NCI-H1092 treated with DMSO at 0.1 percent for 48 hours (cell line): Measurements from ENCODE around the gene ZFYVE28.
A peak's percentile ranks its signal among the peaks of the same experiment; 100 is the strongest.

Experiments
- DNase-seq: peaks from one replicate; lab custom pipeline; 2025; lab: John Stamatoyannopoulos, UW

ZFYVE28 gene

DNA sequence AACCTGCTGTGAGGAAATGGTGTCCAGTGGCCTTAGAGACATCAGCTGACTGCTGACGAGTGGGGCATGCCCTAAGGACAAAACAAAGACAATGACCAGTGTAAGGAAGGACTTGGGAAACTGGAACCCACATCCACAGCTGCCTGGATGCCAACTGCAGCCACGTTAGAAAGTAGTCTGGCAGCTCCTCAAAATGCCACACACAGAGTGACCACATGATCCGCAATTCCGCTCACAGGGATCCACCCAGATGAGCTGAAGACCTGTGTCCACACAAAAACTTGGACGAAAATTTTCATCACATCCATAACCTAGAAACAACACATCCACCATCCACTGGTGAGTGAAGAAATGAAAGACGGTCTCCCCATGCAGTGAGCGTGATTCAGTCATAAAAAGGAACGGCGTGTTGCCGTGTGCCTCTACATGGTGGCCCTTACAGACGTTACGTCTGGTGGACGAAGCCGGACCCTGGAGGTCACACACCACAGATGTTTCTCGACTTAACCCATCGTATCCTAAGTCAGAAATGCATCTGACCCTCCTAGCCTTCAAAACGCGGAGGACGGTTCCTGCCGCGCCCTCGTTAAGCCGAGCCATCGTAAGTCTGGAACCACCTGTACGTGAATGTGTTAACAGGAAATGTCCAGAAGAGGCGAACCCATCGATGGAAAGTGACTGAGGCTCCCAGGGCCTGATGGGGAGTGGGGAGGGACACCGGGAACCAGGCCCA, 115.9 kb downstream of the ZFYVE28 start:
- DNase-seq, result no peak

GRCh38 chr4:2301806-2302205, 116.6 kb downstream of the ZFYVE28 start:
- no peak for DNase-seq

DNA sequence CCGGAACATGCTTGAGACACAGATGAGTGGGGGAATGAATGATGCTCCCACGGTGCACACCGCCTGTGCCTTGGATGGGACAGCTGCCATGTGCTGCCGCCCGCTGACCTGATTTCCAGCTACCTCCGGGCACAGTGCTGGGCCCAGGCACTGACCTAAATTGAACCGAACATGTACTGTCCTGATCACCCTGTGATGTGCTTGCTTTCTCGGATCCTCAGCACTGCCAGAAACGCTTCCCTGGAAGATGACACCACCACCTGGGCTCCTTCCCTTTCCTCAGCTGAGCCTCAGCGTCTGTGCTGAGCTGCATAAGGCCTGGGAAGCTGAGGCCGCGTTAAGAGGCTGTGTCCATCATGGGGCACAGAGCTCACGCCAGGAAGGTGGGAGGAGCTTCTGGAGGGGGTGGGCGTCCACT, 117.2 kb downstream of the ZFYVE28 start:
- no peak for DNase-seq

GRCh38 chr4:2300431-2301224, 117.8 kb downstream of the ZFYVE28 start:
- DNase-seq, result no peak

- no peak for DNase-seq
Observed at GRCh38 chr4:2299794-2300193, 118.7 kb downstream of the ZFYVE28 start.

- DNase-seq, result no peak
Observed at GRCh38 chr4:2298532-2298991, 119.9 kb downstream of the ZFYVE28 start.

DNA sequence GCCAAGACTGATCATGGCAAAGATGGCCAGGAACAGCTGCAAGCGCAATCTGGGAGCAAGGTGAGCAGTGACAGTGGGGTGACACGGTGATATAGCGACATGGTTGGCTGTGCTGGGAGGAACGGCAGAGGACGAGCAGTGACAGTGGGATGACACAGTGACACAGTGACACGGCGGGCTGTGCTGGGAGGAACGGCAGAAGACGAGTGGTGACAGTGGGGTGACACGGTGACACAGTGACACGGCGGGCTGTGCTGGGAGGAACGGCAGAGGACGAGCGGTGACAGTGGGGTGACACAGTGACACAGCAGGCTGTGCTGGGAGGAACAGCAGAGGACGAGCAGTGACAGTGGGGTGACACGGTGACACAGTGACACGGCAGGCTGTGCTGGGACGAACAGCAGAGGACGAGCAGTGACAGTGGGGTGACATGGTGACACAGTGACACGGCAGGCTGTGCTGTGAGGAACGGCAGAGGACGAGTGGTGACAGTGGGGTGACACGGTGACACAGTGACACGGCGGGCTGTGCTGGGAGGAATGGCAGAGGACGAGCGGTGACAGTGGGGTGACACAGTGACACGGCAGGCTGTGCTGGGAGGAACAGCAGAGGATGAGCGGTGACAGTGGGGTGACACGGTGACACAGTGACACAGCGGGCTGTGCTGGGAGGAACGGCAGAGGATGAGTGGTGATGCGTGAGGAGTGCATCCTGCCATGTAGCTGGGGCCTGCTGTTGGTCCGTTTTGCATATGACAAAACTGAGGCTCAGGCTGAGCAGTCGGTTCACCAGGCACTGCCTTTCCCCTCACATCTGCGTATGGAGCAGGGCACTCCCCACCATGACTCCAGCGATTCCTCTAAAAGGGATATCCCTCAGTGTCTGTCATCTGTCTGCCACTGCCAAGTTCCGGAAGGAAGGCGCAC, 120.6 kb downstream of the ZFYVE28 start:
- DNase-seq, result no peak

DNA sequence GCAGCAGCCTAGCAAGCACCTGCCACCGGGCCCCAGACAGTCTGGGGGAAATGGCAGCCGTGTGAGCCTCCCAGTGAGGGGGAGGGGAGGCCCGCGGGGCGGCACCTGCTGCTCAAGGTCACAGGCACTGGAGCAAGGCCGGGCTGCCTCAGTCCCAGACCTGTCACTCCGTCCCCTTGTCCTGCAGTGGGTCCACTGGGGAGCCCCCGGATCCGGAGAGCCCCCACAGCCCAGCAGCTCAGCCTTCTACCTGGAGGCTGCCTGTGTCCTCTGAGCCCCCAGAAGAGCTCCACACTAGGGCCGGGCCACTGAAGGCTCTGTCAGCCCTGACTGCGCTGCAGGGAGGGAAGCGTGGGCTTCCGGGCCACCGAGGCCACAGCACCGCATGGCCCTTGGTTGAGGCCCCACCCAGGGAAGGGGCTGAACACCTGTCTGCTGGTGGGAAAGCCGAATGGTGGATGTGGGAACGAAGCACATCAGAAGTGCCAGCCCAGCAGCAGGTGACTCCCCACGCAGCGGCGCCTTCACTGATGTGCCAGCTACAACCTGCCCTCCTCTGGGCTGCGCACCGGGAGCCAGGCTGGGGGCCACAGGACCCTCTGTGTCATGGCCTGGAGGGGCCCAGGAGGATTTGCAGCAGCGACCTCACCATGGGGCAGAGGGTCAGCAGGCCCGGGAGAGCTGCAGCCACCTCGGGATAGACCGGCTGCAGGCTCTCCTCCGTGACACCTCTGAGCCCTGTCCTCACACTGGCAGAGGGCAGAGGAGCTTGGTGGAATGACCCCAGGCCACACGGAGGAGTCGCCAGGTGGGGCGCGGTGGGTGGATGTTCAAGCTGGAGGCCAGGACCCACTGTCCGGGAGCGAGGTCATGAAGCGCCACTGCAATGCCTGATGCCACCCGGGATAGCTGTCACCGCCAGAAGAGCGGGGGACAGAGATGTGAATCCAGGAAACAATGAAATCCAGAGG, 121.5 kb downstream of the ZFYVE28 start:
- peak; percentile 37 for DNase-seq

GRCh38 chr4:2295900-2296442, 122.5 kb downstream of the ZFYVE28 start:
- DNase-seq, result no peak

- no peak for DNase-seq
Observed at GRCh38 chr4:2295500-2295899, 122.9 kb downstream of the ZFYVE28 start.

GRCh38 chr4:2292646-2293108, 125.8 kb downstream of the ZFYVE28 start:
- DNase-seq, result no peak

- DNase-seq, result no peak
Observed at GRCh38 chr4:2291705-2292645, 126.5 kb downstream of the ZFYVE28 start.

- DNase-seq, result no peak
Observed at GRCh38 chr4:2290974-2291704, 127.3 kb downstream of the ZFYVE28 start.

DNA sequence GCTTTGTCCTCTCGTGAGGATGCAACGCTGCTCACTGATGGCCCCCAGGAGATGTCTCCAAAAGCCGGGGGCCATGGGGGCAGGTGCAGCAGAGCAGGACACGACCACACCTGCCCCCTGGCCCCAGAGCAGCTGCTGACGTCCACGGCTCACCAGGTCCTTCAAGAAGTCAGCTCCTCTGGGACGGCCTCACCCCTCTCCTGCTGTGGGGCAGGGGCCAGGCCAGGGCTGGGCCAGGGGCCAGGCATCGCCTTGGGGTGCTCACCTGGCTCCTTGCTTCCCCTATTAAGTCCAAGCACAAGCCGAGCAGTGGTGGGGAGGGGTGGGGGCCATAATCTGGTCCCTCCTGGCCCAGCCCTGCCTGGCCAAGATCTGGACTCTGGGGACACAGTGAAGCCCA, 128.0 kb downstream of the ZFYVE28 start:
- DNase-seq, result no peak

DNA sequence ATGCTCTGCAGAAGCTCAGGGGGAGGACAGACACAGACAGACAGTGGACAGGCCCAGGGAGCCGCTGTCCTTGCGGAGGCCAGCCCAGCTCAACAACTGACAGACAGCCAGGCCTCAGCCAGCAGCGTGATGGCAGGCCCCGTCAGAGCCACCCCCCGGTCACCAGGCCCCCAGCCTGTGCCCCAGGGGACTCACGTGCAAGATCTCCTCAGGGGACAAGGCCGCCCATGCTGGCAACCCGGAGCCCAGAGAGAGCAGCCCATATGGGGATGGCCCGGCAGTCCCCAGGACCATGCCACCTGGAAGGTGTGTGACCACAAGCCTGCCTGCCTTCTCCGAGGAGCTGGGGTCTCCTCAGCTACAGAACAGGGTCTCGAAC, 128.5 kb downstream of the ZFYVE28 start:
- DNase-seq, result no peak

DNA sequence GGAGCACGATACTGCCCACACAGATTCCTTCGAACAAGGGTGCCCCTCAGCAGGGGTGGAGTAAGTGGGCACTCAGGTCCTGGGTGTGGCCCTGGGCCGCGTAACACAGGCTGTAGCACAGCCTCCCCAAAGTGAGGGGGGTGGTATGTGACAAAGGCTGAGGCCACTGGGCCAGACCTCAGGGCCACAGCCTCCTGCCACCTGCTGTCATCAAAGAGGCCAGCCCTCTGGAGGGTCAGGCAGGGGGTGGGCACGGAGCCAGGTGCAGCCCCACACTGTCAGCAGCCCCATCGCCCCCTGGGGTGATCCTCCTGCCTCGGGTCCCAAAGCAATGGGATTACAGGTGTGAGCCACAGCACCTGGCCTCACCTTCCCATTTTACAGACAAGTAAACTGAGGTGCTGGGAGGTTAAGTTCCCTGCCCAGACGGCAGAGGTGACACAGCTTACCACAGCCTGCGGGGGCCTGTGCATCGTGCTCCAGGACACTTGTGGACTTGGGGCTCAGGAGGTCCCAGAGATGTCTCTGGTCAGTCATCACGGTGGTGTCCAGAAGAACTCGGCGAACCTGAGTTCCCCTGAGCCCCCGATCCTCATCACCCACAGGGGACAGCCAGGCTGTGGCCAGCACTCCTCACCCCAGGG, 129.0 kb downstream of the ZFYVE28 start:
- no peak for DNase-seq

GRCh38 chr4:2288051-2288541, 130.3 kb downstream of the ZFYVE28 start:
- DNase-seq, result no peak

DNA sequence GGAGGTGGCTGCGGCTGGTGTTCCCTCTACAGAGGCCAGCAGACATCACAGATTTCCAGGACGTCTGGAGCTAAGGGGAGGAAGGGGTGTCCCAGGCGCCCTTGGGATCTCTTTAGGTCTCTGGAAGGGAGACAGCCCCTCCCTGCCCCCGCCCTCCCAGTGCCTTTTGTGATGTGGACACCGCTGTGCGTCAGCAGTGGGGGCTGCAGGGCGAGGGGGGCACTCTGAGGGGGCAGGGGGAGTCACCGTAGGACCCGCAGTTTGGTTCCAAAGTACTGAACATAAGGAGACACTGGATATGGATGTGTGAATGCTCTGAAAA, 130.9 kb downstream of the ZFYVE28 start:
- no peak for DNase-seq
